ENCODE data around the gene OR9A2. TPM values are rescaled to one million over a fixed set of nuclear protein-coding genes. Genes with fewer than 3 reads are reported as not detected.

The OR9A2 gene
- total RNA-seq, 2 donors from 2014 or later = not detected

DNA sequence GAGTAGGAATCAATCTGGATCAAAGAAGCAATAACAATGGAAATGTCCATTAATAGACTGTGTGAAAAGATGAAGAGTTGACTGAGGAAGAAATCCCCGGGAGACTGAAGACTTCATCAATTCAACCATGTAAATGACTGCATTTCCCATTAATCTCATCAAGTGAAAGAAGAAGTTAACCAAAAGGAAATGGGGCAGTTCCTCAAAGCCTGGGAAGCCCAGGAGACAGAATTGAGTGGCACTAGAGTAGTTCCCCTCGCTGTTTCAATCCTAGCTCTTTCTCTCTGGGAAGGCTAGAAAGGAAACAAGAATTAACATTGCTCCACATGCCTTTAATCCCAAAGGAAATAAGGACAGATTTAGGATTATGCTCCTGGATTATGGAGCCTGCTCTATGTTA is 20.4 kb upstream of the OR9A2 start:
- Histone ChIP-seq H3K9ac (ENCODE audit: extremely low read depth, low read length, poor library complexity, severe bottlenecking) (no peak overlapping the region), H3K4me1 (ENCODE audit: control insufficient read depth, insufficient read depth, low read length) (peaks cover 4% of the 10 kb centered on the region), H3K36me3 (ENCODE audit: control insufficient read depth, insufficient read depth, low read length) (no peaks in the 10 kb centered on the region), H3K4me3 (ENCODE audit: low read length) (no peak overlapping the region), H3K27me3 (ENCODE audit: control insufficient read depth, insufficient read depth, low read length, poor library complexity, severe bottlenecking) (peaks cover 53% of the 10 kb centered on the region), H3K27ac (ENCODE audit: low read depth, low read length) (no peak overlapping the region), H3K9me3 (ENCODE audit: control insufficient read depth, low read length) (no peaks in the 10 kb centered on the region)
- no peak for DNase-seq
- no peaks in the 10 kb centered on the region for H3K9me3 Mint-ChIP-seq
- TF ChIP-seq, protein P1, sequence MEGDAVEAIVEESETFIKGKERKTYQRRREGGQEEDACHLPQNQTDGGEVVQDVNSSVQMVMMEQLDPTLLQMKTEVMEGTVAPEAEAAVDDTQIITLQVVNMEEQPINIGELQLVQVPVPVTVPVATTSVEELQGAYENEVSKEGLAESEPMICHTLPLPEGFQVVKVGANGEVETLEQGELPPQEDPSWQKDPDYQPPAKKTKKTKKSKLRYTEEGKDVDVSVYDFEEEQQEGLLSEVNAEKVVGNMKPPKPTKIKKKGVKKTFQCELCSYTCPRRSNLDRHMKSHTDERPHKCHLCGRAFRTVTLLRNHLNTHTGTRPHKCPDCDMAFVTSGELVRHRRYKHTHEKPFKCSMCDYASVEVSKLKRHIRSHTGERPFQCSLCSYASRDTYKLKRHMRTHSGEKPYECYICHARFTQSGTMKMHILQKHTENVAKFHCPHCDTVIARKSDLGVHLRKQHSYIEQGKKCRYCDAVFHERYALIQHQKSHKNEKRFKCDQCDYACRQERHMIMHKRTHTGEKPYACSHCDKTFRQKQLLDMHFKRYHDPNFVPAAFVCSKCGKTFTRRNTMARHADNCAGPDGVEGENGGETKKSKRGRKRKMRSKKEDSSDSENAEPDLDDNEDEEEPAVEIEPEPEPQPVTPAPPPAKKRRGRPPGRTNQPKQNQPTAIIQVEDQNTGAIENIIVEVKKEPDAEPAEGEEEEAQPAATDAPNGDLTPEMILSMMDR (conservative IDR thresholded peaks at IDR 0.05) = no peak
- WGBS, 2 experiments (ENCODE audit: insufficient coverage in 1 of 2, insufficient read length in 1 of 2) = 100% methylated on average over 2 of the region's 2 CpGs; no CpG with 5 or more reads in 1 of the 2 experiments
- H3K4me3 Mint-ChIP-seq = no peak overlapping the region
- H3K4me1 Mint-ChIP-seq = peaks cover 19% of the 10 kb centered on the region
- H3K27me3 Mint-ChIP-seq (ENCODE audit: insufficient read depth) = peaks cover 78% of the 10 kb centered on the region
- no peak overlapping the region for H3K27ac Mint-ChIP-seq
- H3K36me3 Mint-ChIP-seq (ENCODE audit: low read depth) = no peaks in the 10 kb centered on the region

DNA sequence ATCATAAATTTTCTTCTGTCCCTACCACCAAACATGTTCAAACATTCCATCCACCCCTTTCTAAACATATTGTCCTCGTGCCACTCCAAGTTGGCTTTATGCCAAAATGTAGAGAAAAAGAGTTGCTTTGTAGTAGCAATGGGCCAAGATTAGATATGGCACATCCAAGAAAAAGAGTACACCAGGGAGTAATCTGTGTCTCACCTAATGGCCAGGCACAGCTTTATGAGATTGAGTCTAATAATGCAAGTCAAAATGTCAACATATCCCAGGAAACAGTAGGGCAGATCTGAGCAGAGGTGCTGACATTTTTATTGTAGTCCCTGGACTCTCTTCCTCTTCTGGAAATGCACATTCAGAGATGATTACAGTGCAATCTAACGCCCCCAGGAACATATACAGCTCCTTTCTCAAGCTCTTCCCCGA is 19.5 kb upstream of the OR9A2 start:
- Mint-ChIP-seq H3K27ac (no peak overlapping the region), H3K9me3 (no peaks in the 10 kb centered on the region), H3K27me3 (ENCODE audit: insufficient read depth) (peaks cover 80% of the 10 kb centered on the region), H3K36me3 (ENCODE audit: low read depth) (no peaks in the 10 kb centered on the region), H3K4me1 (peaks cover 23% of the 10 kb centered on the region), H3K4me3 (no peak overlapping the region)
- H3K9ac ChIP-seq (ENCODE audit: extremely low read depth, low read length, poor library complexity, severe bottlenecking) = no peak overlapping the region
- H3K4me3 ChIP-seq (ENCODE audit: low read length) = no peak overlapping the region
- peaks cover 57% of the 10 kb centered on the region for H3K27me3 ChIP-seq (ENCODE audit: control insufficient read depth, insufficient read depth, low read length, poor library complexity, severe bottlenecking)
- no peaks in the 10 kb centered on the region for H3K36me3 ChIP-seq (ENCODE audit: control insufficient read depth, insufficient read depth, low read length)
- TF ChIP-seq, protein P1 (conservative IDR thresholded peaks at IDR 0.05) = no peak
- H3K4me1 ChIP-seq (ENCODE audit: control insufficient read depth, insufficient read depth, low read length) = peaks cover 4% of the 10 kb centered on the region
- no peak for DNase-seq
- H3K27ac ChIP-seq (ENCODE audit: low read depth, low read length) = no peak overlapping the region
- H3K9me3 ChIP-seq (ENCODE audit: control insufficient read depth, low read length) = no peaks in the 10 kb centered on the region
- WGBS, 2 experiments (ENCODE audit: insufficient coverage in 1 of 2, insufficient read length in 1 of 2) = 88% methylated on average over 3 of the region's 3 CpGs; no CpG with 5 or more reads in 1 of the 2 experiments

- TF ChIP-seq, protein P1 (conservative IDR thresholded peaks at IDR 0.05) = no peak
- Histone ChIP-seq H3K4me1 (ENCODE audit: control insufficient read depth, insufficient read depth, low read length) (peaks cover 4% of the 10 kb centered on the region), H3K4me3 (ENCODE audit: low read length) (no peak overlapping the region), H3K27me3 (ENCODE audit: control insufficient read depth, insufficient read depth, low read length, poor library complexity, severe bottlenecking) (peaks cover 78% of the 10 kb centered on the region), H3K9ac (ENCODE audit: extremely low read depth, low read length, poor library complexity, severe bottlenecking) (no peak overlapping the region), H3K36me3 (ENCODE audit: control insufficient read depth, insufficient read depth, low read length) (no peaks in the 10 kb centered on the region), H3K9me3 (ENCODE audit: control insufficient read depth, low read length) (no peaks in the 10 kb centered on the region), H3K27ac (ENCODE audit: low read depth, low read length) (no peak overlapping the region)
- no peak overlapping the region for H3K4me3 Mint-ChIP-seq
- peaks cover 16% of the 10 kb centered on the region for H3K4me1 Mint-ChIP-seq
- DNase-seq = no peak
- H3K36me3 Mint-ChIP-seq (ENCODE audit: low read depth) = no peaks in the 10 kb centered on the region
- no peak overlapping the region for H3K27ac Mint-ChIP-seq
- 83 to 100% methylated on average over 1 to 2 of the region's 2 CpGs for WGBS, 2 experiments (ENCODE audit: insufficient coverage in 1 of 2, insufficient read length in 1 of 2)
- H3K9me3 Mint-ChIP-seq = no peaks in the 10 kb centered on the region
- H3K27me3 Mint-ChIP-seq (ENCODE audit: insufficient read depth) = peaks cover 88% of the 10 kb centered on the region
Measured at GRCh38 chr7:143043391-143043790, 16.5 kb upstream of the OR9A2 start.

All from endodermal cell (in vitro differentiated cells).